Smooth muscle cell (in vitro differentiated cells): ENCODE measurements around the gene TPRG1. TPM values are rescaled to one million over a fixed set of nuclear protein-coding genes. Genes with fewer than 3 reads are reported as not detected.

ENCODE experiments used
- DNase-seq: peaks from one replicate; lab custom pipeline; 2025; ENCODE audit not compliant: unreplicated experiment; lab: John Stamatoyannopoulos, UW
- H2AFZ ChIP-seq: fragments of 200-600 bp; sonication (generic); 2 replicates; pipeline ENCODE4 v1.6.0; 2016; ENCODE audit warnings: antibody characterized with exemption, low read depth, mild to moderate bottlenecking
- H3F3A ChIP-seq: fragments of 200-600 bp; sonication (generic); 2 replicates; pipeline ENCODE4 v1.6.0; 2017; ENCODE audit warnings: antibody characterized with exemption, low read depth
- H3K27ac ChIP-seq: fragments of 200-600 bp; sonication (generic); 2 replicates; pipeline ENCODE4 v1.5.1; 2016; ENCODE audit warnings: low read depth, mild to moderate bottlenecking
- H3K27me3 ChIP-seq: fragments of 200-600 bp; sonication (generic); 2 replicates; pipeline ENCODE4 v1.6.1; 2016; ENCODE audit warnings: low read depth, mild to moderate bottlenecking
- H3K36me3 ChIP-seq: fragments of 200-600 bp; sonication (generic); 2 replicates; pipeline ENCODE4 v1.5.1; 2016; ENCODE audit warnings: low read depth
- H3K4me1 ChIP-seq: fragments of 200-600 bp; sonication (generic); 2 replicates; pipeline ENCODE4 v1.5.1; 2016; ENCODE audit warnings: low read depth
- H3K4me2 ChIP-seq: fragments of 200-600 bp; sonication (generic); 2 replicates; pipeline ENCODE4 v1.6.0; 2016; ENCODE audit warnings: mild to moderate bottlenecking
- H3K4me3 ChIP-seq: fragments of 200-600 bp; sonication (generic); 2 replicates; pipeline ENCODE4 v1.5.1; 2016; ENCODE audit warnings: mild to moderate bottlenecking
- H3K79me2 ChIP-seq: fragments of 200-600 bp; sonication (generic); 2 replicates; pipeline ENCODE4 v1.6.0; 2016; ENCODE audit warnings: low read depth, mild to moderate bottlenecking
- H3K9ac ChIP-seq: fragments of 200-600 bp; sonication (generic); 2 replicates; pipeline ENCODE4 v1.6.0; 2016; ENCODE audit warnings: low read depth
- H3K9me3 ChIP-seq: fragments of 200-600 bp; sonication (generic); replicated peaks from 2 replicates; pipeline ENCODE4 v1.5.1; 2016; ENCODE audit warnings: low read depth
- H4K20me1 ChIP-seq: fragments of 200-600 bp; sonication (generic); 2 replicates; pipeline ENCODE4 v1.6.0; 2016; ENCODE audit warnings: low read depth
- CTCF ChIP-seq: fragments of 200-600 bp; sonication (generic); IDR thresholded peaks from 2 replicates; pipeline ENCODE4 v1.5.1; 2017; ENCODE audit warnings: borderline replicate concordance, mild to moderate bottlenecking, antibody characterized with exemption; ENCODE audit not compliant: insufficient read depth, poor library complexity, severe bottlenecking
- WGBS: methylation state at CpG from one replicate; pipeline ENCODE4 v1.1.7; 2016; ENCODE audit warnings: low lambda C conversion rate; 5-methylcytosine and 5-hydroxymethylcytosine counted together
- polyA plus RNA-seq: library from polyadenylated mRNA; unstranded; fragments of >200 nt; fragmentation: Nextera tagmentation; extraction: Ambion mirVana; gene quantifications from 2 replicates; pipeline ENCODE4 v1.2.1, GENCODE V29; 2016
- total RNA-seq: library from RNA; depleted of rRNA; stranded (reverse); fragments of >200 nt; gene quantifications from 2 replicates; pipeline ENCODE4 v1.2.3, GENCODE V29; 2014

The TPRG1 gene
- total and polyA plus RNA-seq, 2 experiments from 2014 or later, result 0.65 to 3.2 TPM

GRCh38 chr3:189275182-189275581 lies 103.4 kb downstream of the TPRG1 start:
- no peak for DNase-seq
- no peaks in the 10 kb centered on the region for H3K79me2 ChIP-seq
- H2AFZ ChIP-seq, result no peak overlapping the region
- no peak overlapping the region for H3K9ac ChIP-seq
- no peaks in the 10 kb centered on the region for H4K20me1 ChIP-seq
- H3K4me3 ChIP-seq, result no peak overlapping the region
- TF ChIP-seq CTCF, result no peak
- WGBS, result 94% methylated on average over 2 of the region's 2 CpGs
- H3K27me3 ChIP-seq, result no peaks in the 10 kb centered on the region
- H3K4me2 ChIP-seq, result no peak overlapping the region
- peaks cover 15% of the 10 kb centered on the region for H3F3A ChIP-seq
- no peaks in the 10 kb centered on the region for H3K36me3 ChIP-seq
- H3K9me3 ChIP-seq, result no peaks in the 10 kb centered on the region
- H3K4me1 ChIP-seq, result no peaks in the 10 kb centered on the region
- no peak overlapping the region for H3K27ac ChIP-seq

GRCh38 chr3:189275852-189276251 lies 104.1 kb downstream of the TPRG1 start:
- Histone ChIP-seq H3K9ac (no peak overlapping the region), H4K20me1 (no peaks in the 10 kb centered on the region), H3K4me1 (no peaks in the 10 kb centered on the region), H3K36me3 (no peaks in the 10 kb centered on the region), H3K79me2 (no peaks in the 10 kb centered on the region), H3K27ac (peak overlapping the region; percentile 84), H3F3A (peaks cover 15% of the 10 kb centered on the region), H3K9me3 (no peaks in the 10 kb centered on the region), H3K4me2 (no peak overlapping the region), H2AFZ (no peak overlapping the region), H3K27me3 (no peaks in the 10 kb centered on the region), H3K4me3 (no peak overlapping the region)
- DNase-seq, result no peak
- 93% methylated on average over 2 of the region's 2 CpGs for WGBS
- TF ChIP-seq CTCF, result no peak

GRCh38 chr3:189276444-189277219 lies 104.9 kb downstream of the TPRG1 start:
- Histone ChIP-seq H3K79me2 (no peaks in the 10 kb centered on the region), H3K36me3 (no peaks in the 10 kb centered on the region), H3K27me3 (no peaks in the 10 kb centered on the region), H3K4me2 (peak overlapping the region; percentile 56), H2AFZ (no peak overlapping the region), H3K4me3 (no peak overlapping the region), H3K27ac (peak overlapping the region; percentile 84), H3F3A (peaks cover 15% of the 10 kb centered on the region), H4K20me1 (no peaks in the 10 kb centered on the region), H3K9ac (peak overlapping the region; percentile 63), H3K9me3 (no peaks in the 10 kb centered on the region), H3K4me1 (no peaks in the 10 kb centered on the region)
- WGBS, result 31% methylated on average over 5 of the region's 5 CpGs
- TF ChIP-seq CTCF, result no peak
- no peak for DNase-seq

- Histone ChIP-seq H2AFZ (no peak overlapping the region), H3K9ac (no peak overlapping the region)
Measured at GRCh38 chr3:189277711-189278110, 105.9 kb downstream of the TPRG1 start.

More at GRCh38 chr3:189277711-189278110, 105.9 kb downstream of the TPRG1 start:
- Histone ChIP-seq H3K4me2 (peak overlapping the region; percentile 56), H3K4me3 (no peak overlapping the region), H4K20me1 (no peaks in the 10 kb centered on the region), H3F3A (peaks cover 12% of the 10 kb centered on the region), H3K27ac (peak overlapping the region; percentile 84), H3K79me2 (no peaks in the 10 kb centered on the region), H3K9me3 (no peaks in the 10 kb centered on the region), H3K36me3 (no peaks in the 10 kb centered on the region), H3K4me1 (no peaks in the 10 kb centered on the region), H3K27me3 (no peaks in the 10 kb centered on the region)
- 60% methylated on average over 3 of the region's 3 CpGs for WGBS
- no peak for TF ChIP-seq CTCF
- DNase-seq, result no peak
